ENCODE data around the gene HIGD1B.

Gene HIGD1B

DNA sequence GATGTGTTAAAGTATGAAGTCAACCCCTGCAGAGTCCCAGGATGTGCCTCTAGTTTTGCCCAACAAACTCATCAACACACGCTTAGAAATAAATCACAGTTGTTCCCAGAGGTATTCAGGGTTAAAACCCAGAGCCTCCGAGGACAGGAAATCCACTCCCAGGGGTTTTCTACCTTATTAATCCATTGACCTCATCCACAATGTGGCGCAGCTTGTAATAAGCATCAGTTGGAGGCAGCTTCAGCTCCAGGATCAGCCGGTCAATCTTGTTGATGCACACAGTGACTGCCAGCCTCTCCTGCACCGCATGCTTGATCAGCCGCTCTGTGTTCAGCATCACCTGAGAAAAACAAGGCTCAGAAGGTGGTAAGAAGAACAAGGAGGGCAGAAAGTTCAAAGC is 28.1 kb downstream of the HIGD1B start:
- Histone ChIP-seq H3K4me1 (no peaks in the 10 kb centered on the region), H3K36me3 (replicated peaks) (peaks cover 84% of the 10 kb centered on the region), H3K4me3 (no peak overlapping the region), H3K9me3 (no peaks in the 10 kb centered on the region), H3K27me3 (ENCODE audit: low read depth) (no peaks in the 10 kb centered on the region)
- DNase-seq (ENCODE audit: low spot score in 2 of 2) = no peak
- in situ Hi-C loops (cut with MboI; ENCODE audit: low sequenced_read_pairs) = no loop called here

DNA sequence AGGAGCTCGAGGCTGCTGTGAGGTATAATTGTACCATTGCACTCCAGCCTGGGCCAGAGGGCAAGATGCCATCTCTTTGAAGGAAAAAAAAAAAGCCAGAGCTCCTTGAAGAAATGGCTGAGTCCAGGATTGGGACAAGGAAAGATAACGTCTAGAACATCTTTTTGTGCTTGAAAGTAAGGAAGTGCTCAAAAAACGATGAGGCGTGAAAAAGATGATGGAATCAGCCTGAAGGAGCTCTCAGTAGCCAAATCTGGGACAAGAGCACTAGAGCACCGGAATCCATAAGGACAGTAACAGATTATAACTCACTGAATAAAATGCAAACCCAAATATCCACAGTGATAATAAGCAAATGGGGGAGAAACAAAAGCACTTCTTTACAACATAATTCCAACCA is 29.4 kb downstream of the HIGD1B start:
- in situ Hi-C loops (cut with MboI; ENCODE audit: low sequenced_read_pairs) = no loop called here
- H3K27me3 ChIP-seq (ENCODE audit: low read depth) = no peaks in the 10 kb centered on the region
- no peak for DNase-seq (ENCODE audit: low spot score in 2 of 2)

DNA sequence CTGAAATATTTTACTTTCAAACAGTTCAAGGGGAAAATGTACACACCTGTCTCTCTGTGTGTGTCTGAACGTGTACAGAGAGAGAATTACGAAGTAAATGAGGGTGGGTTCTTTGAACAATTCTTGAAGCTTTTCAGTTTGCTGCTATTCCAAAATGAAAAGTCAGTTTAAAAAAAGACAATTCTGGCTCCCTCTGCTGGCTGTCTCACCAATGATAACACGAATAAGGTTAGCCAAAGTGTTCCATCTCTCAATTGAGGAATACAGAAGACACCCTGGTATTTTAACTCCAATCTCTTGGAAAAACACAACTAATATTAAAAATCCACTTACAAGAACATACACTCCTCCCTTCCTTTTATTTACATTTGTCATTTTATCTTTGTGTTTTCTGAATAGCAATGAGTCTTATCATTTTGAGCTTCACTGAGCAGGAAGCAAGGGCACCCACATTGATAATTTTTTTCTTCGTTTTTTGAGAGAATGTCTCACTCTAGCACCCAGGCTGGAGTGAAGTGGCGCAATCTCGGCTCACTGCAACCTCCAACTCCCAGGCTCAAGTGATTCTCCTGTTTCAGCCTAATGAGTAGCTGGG is 31.0 kb downstream of the HIGD1B start:
- Histone ChIP-seq H3K9me3 (no peaks in the 10 kb centered on the region), H3K4me1 (no peaks in the 10 kb centered on the region), H3K36me3 (replicated peaks) (peaks cover 87% of the 10 kb centered on the region), H3K27me3 (ENCODE audit: low read depth) (no peaks in the 10 kb centered on the region), H3K4me3 (no peak overlapping the region)
- peak; percentile 47 to 57 for DNase-seq (ENCODE audit: low spot score in 2 of 2)
- in situ Hi-C loops (cut with MboI; ENCODE audit: low sequenced_read_pairs) = no loop called here

More for the DNA sequence above, 29.4 kb downstream of the HIGD1B start:
- H3K4me1 ChIP-seq = no peaks in the 10 kb centered on the region
- no peaks in the 10 kb centered on the region for H3K9me3 ChIP-seq
- H3K36me3 ChIP-seq (replicated peaks) = peaks cover 85% of the 10 kb centered on the region
- H3K4me3 ChIP-seq = no peak overlapping the region

DNA sequence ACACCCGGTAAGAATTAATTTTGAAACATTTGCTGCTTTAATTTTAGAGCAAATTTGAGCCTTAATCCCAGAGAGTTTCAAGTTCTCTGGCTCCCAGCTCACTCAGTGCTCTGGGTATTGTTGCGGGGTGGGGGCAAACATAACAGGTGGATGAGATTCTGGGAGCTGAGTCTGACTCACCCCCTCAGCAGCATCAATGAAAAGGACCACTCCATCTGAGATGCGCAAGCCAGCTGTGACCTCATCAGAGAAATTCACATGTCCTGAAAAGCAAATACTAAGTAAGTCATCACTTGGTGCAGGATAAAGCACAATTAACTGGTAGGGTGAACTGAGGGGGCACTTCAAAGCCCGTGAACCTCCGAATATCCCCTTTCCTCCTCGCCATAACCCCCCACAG is 31.7 kb downstream of the HIGD1B start:
- DNase-seq (ENCODE audit: low spot score in 2 of 2) = no peak
- no peaks in the 10 kb centered on the region for H3K27me3 ChIP-seq (ENCODE audit: low read depth)
- no peaks in the 10 kb centered on the region for H3K4me1 ChIP-seq
- H3K4me3 ChIP-seq = no peak overlapping the region
- peaks cover 91% of the 10 kb centered on the region for H3K36me3 ChIP-seq (replicated peaks)
- in situ Hi-C loops (cut with MboI; ENCODE audit: low sequenced_read_pairs) = no loop called here
- H3K9me3 ChIP-seq = no peaks in the 10 kb centered on the region

DNA sequence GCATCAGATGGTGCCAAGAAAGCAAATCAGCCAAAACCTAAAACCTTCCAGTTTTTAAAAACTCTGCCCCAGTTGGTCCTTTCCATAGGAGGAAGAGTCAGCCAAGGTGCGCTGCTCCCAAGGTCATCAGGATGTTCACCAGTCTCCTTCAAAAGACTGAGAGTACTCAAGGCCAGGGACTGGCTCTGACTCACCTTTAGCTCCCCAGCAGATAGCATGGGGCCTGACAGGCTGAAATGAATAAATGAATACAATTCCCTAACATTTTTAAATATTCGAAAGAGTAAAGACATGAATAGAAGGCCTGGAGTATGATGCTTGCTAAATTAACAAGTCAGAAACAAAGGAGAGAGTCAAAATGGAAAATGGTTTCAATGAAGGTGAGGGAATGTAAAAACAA is 32.4 kb downstream of the HIGD1B start:
- Histone ChIP-seq H3K36me3 (replicated peaks) (peaks cover 92% of the 10 kb centered on the region), H3K9me3 (no peaks in the 10 kb centered on the region), H3K4me1 (no peaks in the 10 kb centered on the region), H3K27me3 (ENCODE audit: low read depth) (no peaks in the 10 kb centered on the region), H3K4me3 (no peak overlapping the region)
- in situ Hi-C loops (cut with MboI; ENCODE audit: low sequenced_read_pairs) = no loop called here
- no peak for DNase-seq (ENCODE audit: low spot score in 2 of 2)

DNA sequence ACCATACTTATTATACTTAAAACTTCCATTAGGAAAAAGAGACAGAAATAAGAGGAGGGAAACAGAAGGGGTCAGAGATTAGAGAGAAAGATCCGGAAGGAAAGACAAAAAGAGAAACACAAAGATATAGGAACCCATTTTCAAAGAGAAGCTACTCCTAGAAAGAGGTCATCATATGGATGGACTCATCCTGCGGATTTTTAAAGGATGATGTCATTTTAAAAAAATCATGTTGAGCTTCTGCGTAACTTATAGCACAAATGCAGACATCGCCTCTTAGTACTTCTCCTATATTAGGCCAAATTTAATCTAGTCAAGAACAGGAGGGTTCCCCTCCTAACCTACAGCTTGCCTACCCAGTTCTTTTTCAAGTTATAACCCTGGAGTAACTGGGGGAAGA is 33.5 kb downstream of the HIGD1B start:
- H3K27me3 ChIP-seq (ENCODE audit: low read depth) = no peaks in the 10 kb centered on the region
- H3K4me3 ChIP-seq = no peak overlapping the region
- H3K4me1 ChIP-seq = no peaks in the 10 kb centered on the region
- H3K36me3 ChIP-seq (replicated peaks) = peaks cover 93% of the 10 kb centered on the region
- no peaks in the 10 kb centered on the region for H3K9me3 ChIP-seq
- in situ Hi-C loops (cut with MboI; ENCODE audit: low sequenced_read_pairs) = no loop called here
- DNase-seq (ENCODE audit: low spot score in 2 of 2) = no peak

DNA sequence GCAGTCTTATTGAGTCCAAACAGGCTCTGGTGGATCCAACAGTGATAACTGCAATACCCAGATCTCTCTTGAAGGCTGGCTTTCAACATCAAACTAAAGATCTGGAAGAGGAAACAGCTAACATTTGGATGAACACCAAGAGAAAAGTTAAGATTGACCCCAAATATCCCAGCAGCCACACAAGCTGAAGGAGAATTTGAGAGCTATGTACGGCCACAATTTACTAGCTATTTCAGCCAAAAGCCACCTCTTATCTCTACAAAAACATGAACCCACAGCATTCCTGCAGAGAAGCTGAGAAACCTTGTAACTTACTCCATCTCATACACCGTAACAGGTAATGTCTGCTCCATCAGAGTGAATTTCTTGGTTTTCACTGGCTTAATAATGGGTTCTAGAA is 37.3 kb downstream of the HIGD1B start:
- Histone ChIP-seq H3K4me1 (no peaks in the 10 kb centered on the region), H3K27me3 (ENCODE audit: low read depth) (no peaks in the 10 kb centered on the region), H3K4me3 (no peak overlapping the region), H3K36me3 (replicated peaks) (peaks cover 68% of the 10 kb centered on the region), H3K9me3 (no peaks in the 10 kb centered on the region)
- no peak for DNase-seq (ENCODE audit: low spot score in 2 of 2)
- in situ Hi-C loops (cut with MboI; ENCODE audit: low sequenced_read_pairs) = no loop called here

DNA sequence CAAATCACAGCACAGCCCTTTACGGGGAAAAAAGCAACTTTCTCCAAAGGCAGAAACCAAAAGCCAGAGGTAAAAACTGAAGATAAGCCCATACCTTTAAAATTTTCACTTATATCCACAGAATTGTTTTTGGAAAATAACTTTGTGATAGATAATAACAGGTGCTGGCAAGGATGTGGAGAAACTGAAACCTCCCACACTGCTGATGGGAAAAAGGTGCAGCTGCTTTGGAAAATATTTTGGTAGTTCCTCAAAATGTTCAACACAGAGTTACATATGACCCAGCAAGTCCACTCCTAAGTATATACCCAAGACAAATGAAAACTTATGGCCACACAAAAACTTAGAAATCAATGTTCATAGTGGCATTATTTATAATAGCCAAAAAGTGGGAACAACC is 39.3 kb downstream of the HIGD1B start:
- Histone ChIP-seq H3K9me3 (no peaks in the 10 kb centered on the region), H3K4me1 (peaks cover 4% of the 10 kb centered on the region), H3K27me3 (ENCODE audit: low read depth) (no peaks in the 10 kb centered on the region), H3K36me3 (replicated peaks) (peaks cover 64% of the 10 kb centered on the region), H3K4me3 (no peak overlapping the region)
- no peak for DNase-seq (ENCODE audit: low spot score in 2 of 2)
- in situ Hi-C loops (cut with MboI; ENCODE audit: low sequenced_read_pairs) = no loop called here

DNA sequence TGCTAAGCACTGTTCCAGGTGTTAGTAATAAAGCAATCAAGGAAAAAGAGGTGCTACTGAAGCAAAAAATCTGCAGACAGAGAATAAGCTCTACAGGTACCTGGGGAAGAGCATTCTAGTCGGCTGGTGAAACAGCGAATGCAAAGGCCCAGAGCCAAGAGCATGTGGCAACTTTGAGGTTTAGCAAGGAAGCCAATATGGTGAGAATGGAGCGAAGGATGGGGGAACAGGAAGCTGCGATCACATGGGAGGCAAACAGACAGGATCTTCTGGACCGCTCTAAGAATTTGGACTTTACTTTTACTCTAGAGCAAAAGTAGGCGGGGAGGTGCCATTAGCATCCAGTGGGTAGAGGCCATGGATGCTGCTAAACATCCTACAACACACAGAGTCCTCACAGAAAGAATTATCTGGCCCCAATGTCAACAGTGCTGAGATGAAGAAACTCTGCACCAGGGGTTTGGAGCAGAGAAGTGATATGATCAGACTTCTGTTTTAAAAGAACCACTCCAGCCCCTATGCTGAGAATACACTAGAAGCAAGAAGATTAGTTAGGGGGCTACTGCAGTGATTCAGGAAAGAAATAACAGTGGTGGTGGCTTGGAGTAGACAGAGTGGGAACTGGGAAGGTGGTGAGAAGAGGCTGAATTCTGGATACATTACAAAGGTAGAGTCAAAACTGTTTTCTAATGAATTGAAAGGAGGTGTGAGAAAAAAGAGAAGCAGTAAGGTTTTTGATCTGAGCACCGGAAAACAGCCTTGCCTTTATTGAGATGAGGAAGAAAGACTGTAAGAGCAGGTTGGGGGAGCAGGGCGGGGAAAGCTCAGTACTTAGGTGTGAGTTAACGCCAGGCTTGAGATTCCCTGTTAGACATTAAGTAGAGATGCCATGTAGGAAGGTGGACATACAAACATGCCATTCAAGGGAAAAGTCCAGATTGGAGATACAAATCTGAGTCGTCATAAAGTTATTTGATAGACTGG is 40.6 kb downstream of the HIGD1B start:
- Histone ChIP-seq H3K9me3 (no peaks in the 10 kb centered on the region), H3K36me3 (replicated peaks) (peaks cover 60% of the 10 kb centered on the region), H3K4me3 (no peak overlapping the region), H3K27me3 (ENCODE audit: low read depth) (no peaks in the 10 kb centered on the region), H3K4me1 (peaks cover 14% of the 10 kb centered on the region)
- in situ Hi-C loops (cut with MboI; ENCODE audit: low sequenced_read_pairs) = no loop called here
- no peak for DNase-seq (ENCODE audit: low spot score in 2 of 2)

DNA sequence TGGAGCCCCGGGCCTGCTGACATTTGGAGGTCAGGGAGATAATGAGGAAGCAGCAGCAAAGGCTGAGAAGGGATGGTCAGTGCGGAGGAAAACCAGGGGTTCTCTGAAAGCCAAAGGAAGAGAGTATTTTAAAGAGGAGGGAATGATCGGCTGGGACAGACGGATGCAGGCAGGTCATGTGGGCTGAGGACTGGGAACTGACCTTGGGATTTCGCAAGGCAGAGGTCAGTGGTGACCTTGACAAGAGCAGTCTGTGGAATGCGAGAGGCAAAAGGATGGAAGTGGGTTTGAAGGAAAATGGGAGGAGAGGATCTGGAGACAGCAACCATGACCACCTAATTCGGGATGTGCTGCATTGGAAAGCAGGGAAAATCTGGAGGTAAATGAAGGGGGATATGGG is 41.3 kb downstream of the HIGD1B start:
- DNase-seq (ENCODE audit: low spot score in 2 of 2) = no peak
- H3K36me3 ChIP-seq (replicated peaks) = peaks cover 57% of the 10 kb centered on the region

DNA sequence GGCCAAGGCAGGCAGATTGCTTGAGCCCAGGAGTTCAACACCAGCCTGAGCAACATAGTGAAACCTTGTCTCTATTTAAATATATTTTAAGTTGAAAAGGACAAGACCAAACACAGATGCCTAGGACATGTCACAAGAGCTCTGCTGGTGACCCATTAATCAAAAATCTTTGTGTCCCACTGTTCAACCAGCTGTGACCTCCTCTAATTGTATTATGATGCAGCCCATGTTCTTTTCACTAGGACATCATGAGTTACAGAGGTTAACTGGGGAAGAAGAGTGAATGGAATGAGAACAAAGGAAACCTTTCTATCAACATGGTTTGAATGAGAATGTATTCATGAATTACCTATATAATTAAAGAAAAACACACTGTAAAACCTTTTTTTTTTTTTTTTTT is 44.6 kb downstream of the HIGD1B start:
- H3K36me3 ChIP-seq (replicated peaks) = peaks cover 39% of the 10 kb centered on the region
- H3K9me3 ChIP-seq = no peaks in the 10 kb centered on the region
- peak; percentile 56 to 95 for DNase-seq (ENCODE audit: low spot score in 2 of 2)
- H3K27me3 ChIP-seq (ENCODE audit: low read depth) = no peaks in the 10 kb centered on the region
- in situ Hi-C loops (cut with MboI; ENCODE audit: low sequenced_read_pairs) = no loop called here
- no peak overlapping the region for H3K4me3 ChIP-seq
- H3K4me1 ChIP-seq = peaks cover 16% of the 10 kb centered on the region

More for the DNA sequence above, 41.3 kb downstream of the HIGD1B start:
- Histone ChIP-seq H3K27me3 (ENCODE audit: low read depth) (no peaks in the 10 kb centered on the region), H3K4me3 (no peak overlapping the region), H3K4me1 (peaks cover 16% of the 10 kb centered on the region), H3K9me3 (no peaks in the 10 kb centered on the region)
- in situ Hi-C loops (cut with MboI; ENCODE audit: low sequenced_read_pairs) = no loop called here

DNA sequence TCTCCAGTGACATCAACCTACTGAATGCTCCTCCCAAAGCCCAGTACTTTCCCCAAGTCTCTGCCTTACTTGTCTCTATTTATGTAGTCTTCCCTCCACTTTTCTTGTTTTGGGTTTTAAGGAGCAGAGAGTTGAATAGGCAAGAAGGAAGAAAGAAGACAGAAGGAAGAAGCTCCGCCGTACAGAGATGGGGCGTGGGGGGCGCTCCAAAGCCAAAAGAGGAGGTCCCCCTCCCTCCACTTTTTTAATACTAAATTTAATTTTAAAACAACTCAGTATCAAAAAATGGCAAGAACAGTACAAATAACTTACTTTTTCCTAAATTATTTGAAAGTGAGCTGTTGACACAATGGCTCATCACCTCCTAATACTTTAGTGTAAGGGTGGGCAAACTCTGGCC is 47.0 kb downstream of the HIGD1B start:
- Histone ChIP-seq H3K36me3 (replicated peaks) (peaks cover 37% of the 10 kb centered on the region), H3K4me1 (peaks cover 20% of the 10 kb centered on the region), H3K9me3 (no peaks in the 10 kb centered on the region), H3K4me3 (no peak overlapping the region), H3K27me3 (ENCODE audit: low read depth) (no peaks in the 10 kb centered on the region)
- no peak for DNase-seq (ENCODE audit: low spot score in 2 of 2)
- in situ Hi-C loops (cut with MboI; ENCODE audit: low sequenced_read_pairs) = no loop called here

DNA sequence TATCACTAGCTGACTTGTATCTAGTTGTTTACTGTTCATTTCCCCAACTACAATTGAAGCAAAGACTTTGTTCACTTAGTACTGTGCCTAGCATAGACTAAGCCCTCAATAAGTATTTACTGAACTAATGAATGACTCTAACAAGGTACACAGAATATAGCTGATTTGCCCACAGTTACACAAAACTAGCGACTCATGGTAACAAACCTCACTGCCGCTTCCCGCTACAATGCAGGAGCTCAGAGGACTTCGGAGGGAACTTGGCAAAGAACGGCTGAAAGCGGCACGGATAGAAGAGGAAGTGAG is 51.0 kb downstream of the HIGD1B start:
- Histone ChIP-seq H3K4me1 (peaks cover 4% of the 10 kb centered on the region; the same call in 1 of the 2 replicates), H3K4me3 (peak overlapping the region; percentile 63), H3K9me3 (no peaks in the 10 kb centered on the region), H3K27me3 (ENCODE audit: low read depth) (no peaks in the 10 kb centered on the region), H3K36me3 (replicated peaks) (peaks cover 10% of the 10 kb centered on the region)
- peak in 1 of 2 experiments; percentile 60 for DNase-seq (ENCODE audit: low spot score in 2 of 2)
- in situ Hi-C loops (cut with MboI; ENCODE audit: low sequenced_read_pairs) = no loop called here

DNA sequence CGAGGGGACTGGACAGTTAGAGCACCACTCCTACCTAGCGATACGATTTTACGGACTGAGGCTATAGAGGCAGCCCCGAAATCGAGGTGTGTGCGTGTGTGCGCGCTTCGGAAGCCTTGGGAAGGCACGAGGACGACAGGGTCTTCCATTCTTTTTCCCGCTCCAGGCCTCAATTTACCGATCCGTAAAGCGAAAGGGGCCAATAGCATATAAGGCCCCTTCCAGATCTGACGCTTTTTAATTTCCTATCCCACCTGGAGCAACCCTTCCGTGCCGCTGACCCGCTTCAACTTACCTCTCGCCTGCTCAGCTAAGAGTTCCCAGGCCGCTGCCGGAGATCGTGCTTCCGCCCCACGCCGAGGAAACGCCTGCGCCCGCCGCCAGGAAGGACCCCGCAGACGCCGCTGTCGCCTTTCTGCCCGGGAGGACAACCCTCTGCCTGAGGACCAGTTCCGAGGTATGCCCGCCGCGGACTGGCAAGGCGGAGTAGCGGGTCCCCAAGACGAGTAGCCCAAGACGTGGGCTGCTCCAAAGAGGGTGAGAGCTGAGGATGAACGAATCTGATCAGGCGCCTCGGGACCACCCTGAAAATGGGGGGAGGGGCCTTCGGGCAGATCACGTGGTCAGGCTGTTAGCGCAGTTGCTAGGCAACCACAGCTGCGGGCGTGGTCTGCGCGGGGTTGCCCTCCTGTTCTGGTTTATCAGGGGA is 51.5 kb downstream of the HIGD1B start, which contains the start of gene EFTUD2:
EFTUD2 (minus strand) TSS at position 372 of the 709 bp plus-strand sequence. CDS start 4,924 bp downstream, outside the sequence.
- Histone ChIP-seq H3K27me3 (ENCODE audit: low read depth) (no peaks in the 10 kb centered on the region), H3K9me3 (no peaks in the 10 kb centered on the region), H3K4me1 (peaks cover 4% of the 10 kb centered on the region; the same call in 1 of the 2 replicates), H3K4me3 (peak within 1 kb of the TSS; percentile 63), H3K36me3 (replicated peaks) (peaks cover 5% of the 10 kb centered on the region)
- peak; percentile 82 to 93 for DNase-seq (ENCODE audit: low spot score in 2 of 2)
- in situ Hi-C loops (cut with MboI; ENCODE audit: low sequenced_read_pairs) = no loop called here
